ENCODE results near the gene PRICKLE2.

The PRICKLE2 gene

DNA sequence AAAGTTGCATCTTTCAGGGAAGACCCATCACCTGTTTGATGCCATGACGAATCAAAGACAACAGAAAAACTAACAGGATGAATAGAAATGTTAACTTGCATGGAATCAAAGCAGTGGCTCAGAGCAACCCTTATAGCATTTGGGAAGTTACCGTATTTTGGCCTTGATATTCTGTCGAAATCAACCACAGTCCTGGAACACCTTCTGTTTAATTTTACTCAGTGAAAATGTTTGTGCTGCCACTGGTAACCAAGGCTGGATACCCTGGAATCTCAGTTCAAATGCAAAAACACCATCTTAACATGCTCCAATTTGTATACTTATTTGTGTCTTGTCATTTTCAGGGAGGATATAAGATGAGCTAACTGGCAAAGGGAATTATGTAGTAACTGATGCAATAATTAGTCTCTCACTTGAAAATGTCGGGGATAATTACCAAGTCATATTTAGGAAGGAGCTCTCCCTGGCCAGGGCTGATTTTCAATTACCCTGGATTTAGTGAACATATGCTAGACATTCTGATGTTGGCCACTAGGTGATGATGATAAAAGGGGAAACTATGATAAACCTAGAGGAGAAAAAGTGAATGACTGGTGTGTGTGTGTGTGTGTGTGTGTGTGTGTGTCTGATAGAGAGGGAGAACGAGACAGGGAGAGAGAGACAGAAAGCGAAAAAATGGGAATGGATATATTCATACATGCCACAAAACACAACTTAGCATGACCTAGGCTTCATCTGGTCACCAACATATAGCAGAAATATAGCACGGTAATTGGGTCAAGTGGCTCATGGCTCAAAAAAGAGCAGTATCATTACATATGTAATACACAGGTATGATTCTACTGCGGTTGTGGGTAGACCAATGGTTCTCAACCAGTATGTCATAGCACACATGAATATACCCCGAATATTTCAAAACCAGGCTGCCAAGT is 19.0 kb upstream of the PRICKLE2 start:
- no peaks in the 10 kb centered on the region for H3K36me3 ChIP-seq (ENCODE audit: insufficient read depth, low read length)
- H2AFZ ChIP-seq (ENCODE audit: low read length): no peak overlapping the region
- no peak overlapping the region for H3K4me3 ChIP-seq (ENCODE audit: low read depth, low read length, poor library complexity, severe bottlenecking)
- TF ChIP-seq EZH2 (IDR thresholded peaks at IDR 0.05; ENCODE audit: borderline replicate concordance, low read length): no peak
- TF ChIP-seq, protein P1, sequence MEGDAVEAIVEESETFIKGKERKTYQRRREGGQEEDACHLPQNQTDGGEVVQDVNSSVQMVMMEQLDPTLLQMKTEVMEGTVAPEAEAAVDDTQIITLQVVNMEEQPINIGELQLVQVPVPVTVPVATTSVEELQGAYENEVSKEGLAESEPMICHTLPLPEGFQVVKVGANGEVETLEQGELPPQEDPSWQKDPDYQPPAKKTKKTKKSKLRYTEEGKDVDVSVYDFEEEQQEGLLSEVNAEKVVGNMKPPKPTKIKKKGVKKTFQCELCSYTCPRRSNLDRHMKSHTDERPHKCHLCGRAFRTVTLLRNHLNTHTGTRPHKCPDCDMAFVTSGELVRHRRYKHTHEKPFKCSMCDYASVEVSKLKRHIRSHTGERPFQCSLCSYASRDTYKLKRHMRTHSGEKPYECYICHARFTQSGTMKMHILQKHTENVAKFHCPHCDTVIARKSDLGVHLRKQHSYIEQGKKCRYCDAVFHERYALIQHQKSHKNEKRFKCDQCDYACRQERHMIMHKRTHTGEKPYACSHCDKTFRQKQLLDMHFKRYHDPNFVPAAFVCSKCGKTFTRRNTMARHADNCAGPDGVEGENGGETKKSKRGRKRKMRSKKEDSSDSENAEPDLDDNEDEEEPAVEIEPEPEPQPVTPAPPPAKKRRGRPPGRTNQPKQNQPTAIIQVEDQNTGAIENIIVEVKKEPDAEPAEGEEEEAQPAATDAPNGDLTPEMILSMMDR (IDR thresholded peaks at IDR 0.05; ENCODE audit: low read length): peak; percentile 52; the same call in 1 of the 2 replicates
- no peaks in the 10 kb centered on the region for H3K27me3 ChIP-seq (ENCODE audit: insufficient read depth, low read length)
- H3K4me2 ChIP-seq (ENCODE audit: low read length): no peak overlapping the region
- no peaks in the 10 kb centered on the region for H4K20me1 ChIP-seq (ENCODE audit: insufficient read depth, low read length)
- no peak overlapping the region for H3K27ac ChIP-seq (ENCODE audit: low read depth, low read length, poor library complexity, severe bottlenecking)
- H3K9ac ChIP-seq (ENCODE audit: low read length): no peak overlapping the region
- no peaks in the 10 kb centered on the region for H3K9me3 ChIP-seq (ENCODE audit: low read length)
- no peaks in the 10 kb centered on the region for H3F3A ChIP-seq (ENCODE audit: insufficient read depth, low read length)
- no peaks in the 10 kb centered on the region for H3K4me1 ChIP-seq (ENCODE audit: insufficient read depth, low read length, severe bottlenecking)
- H3K79me2 ChIP-seq (ENCODE audit: insufficient read depth, low read length): no peaks in the 10 kb centered on the region
- H3K9me2 ChIP-seq (ENCODE audit: low read depth, low read length): no peaks in the 10 kb centered on the region

DNA sequence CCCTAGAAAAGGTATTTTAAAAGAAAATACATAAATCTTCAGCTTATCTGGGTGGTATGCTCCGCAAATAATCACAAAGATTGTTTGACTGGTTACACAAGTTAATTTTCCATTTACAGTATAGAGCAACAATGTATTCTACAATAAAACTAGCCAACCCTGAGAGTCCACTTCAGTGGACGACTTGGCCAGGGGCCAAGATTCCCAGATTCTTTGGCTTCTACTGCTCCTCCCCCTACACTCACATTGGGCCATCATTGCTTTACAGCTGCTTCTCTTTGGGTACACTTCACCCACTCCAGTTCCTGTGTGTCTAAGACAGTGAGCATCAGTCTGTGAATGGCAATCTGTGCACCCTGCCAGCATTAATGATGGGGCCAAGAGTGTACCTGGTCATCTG is 17.2 kb upstream of the PRICKLE2 start:
- Histone ChIP-seq H3K9me3 (ENCODE audit: low read length) (no peaks in the 10 kb centered on the region), H3K27me3 (ENCODE audit: insufficient read depth, low read length) (no peaks in the 10 kb centered on the region), H4K20me1 (ENCODE audit: insufficient read depth, low read length) (no peaks in the 10 kb centered on the region), H3K4me2 (ENCODE audit: low read length) (no peak overlapping the region), H3K9ac (ENCODE audit: low read length) (no peak overlapping the region), H3K36me3 (ENCODE audit: insufficient read depth, low read length) (no peaks in the 10 kb centered on the region), H3K79me2 (ENCODE audit: insufficient read depth, low read length) (no peaks in the 10 kb centered on the region), H3F3A (ENCODE audit: insufficient read depth, low read length) (no peaks in the 10 kb centered on the region), H3K27ac (ENCODE audit: low read depth, low read length, poor library complexity, severe bottlenecking) (no peak overlapping the region), H3K4me3 (ENCODE audit: low read depth, low read length, poor library complexity, severe bottlenecking) (no peak overlapping the region), H3K4me1 (ENCODE audit: insufficient read depth, low read length, severe bottlenecking) (no peaks in the 10 kb centered on the region), H2AFZ (ENCODE audit: low read length) (no peak overlapping the region), H3K9me2 (ENCODE audit: low read depth, low read length) (no peaks in the 10 kb centered on the region)
- TF ChIP-seq, protein P1 (IDR thresholded peaks at IDR 0.05; ENCODE audit: low read length): no peak
- TF ChIP-seq EZH2 (IDR thresholded peaks at IDR 0.05; ENCODE audit: borderline replicate concordance, low read length): no peak

DNA sequence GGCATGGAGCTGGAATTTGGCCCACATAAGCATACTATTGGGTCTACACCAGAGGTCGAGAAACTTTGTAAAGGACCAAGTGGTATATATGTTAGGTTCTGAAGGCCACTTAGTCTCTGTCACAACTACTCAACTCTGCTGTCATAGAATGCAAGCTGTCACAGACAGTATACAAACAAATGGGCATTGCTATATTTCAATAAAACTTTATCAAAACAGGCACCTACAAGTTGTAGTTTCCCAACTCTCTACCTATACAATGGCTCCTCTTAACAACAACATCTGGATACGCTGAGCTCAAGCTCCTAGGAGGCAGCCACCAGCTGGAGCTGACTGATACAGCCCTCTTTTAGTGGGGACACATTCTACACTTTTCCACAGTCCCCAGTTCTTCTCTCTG is 15.7 kb upstream of the PRICKLE2 start:
- Histone ChIP-seq H3K4me3 (ENCODE audit: low read depth, low read length, poor library complexity, severe bottlenecking) (no peak overlapping the region), H3K4me1 (ENCODE audit: insufficient read depth, low read length, severe bottlenecking) (no peaks in the 10 kb centered on the region), H3K4me2 (ENCODE audit: low read length) (no peak overlapping the region), H3K36me3 (ENCODE audit: insufficient read depth, low read length) (no peaks in the 10 kb centered on the region), H3K9ac (ENCODE audit: low read length) (no peak overlapping the region), H3F3A (ENCODE audit: insufficient read depth, low read length) (no peaks in the 10 kb centered on the region), H3K9me2 (ENCODE audit: low read depth, low read length) (no peaks in the 10 kb centered on the region), H3K27me3 (ENCODE audit: insufficient read depth, low read length) (no peaks in the 10 kb centered on the region), H2AFZ (ENCODE audit: low read length) (no peak overlapping the region), H3K79me2 (ENCODE audit: insufficient read depth, low read length) (no peaks in the 10 kb centered on the region), H3K27ac (ENCODE audit: low read depth, low read length, poor library complexity, severe bottlenecking) (no peak overlapping the region), H3K9me3 (ENCODE audit: low read length) (no peaks in the 10 kb centered on the region), H4K20me1 (ENCODE audit: insufficient read depth, low read length) (no peaks in the 10 kb centered on the region)
- TF ChIP-seq, protein P1 (IDR thresholded peaks at IDR 0.05; ENCODE audit: low read length): no peak
- no peak for TF ChIP-seq EZH2 (IDR thresholded peaks at IDR 0.05; ENCODE audit: borderline replicate concordance, low read length)
